Fibroblast of mammary gland (primary cell): ENCODE data around the gene TTYH3.
"Not testable (repeated sequence)": the region's sequence is repeated elsewhere in the genome, so short reads cannot be mapped to it uniquely, and the experiment has no call there.

Source experiments
- DNase-seq: peaks from one replicate; pipeline ENCODE4 v3.0.0-alpha.2; 2010; ENCODE audit warnings: low read depth
- H3K4me3 ChIP-seq: 2 replicates; pipeline ENCODE4 v1.5.1; 2011; ENCODE audit warnings: low read depth, mild to moderate bottlenecking, low read length, moderate library complexity; ENCODE audit not compliant: control insufficient read depth
- CTCF ChIP-seq: conservative IDR thresholded peaks from 2 replicates; pipeline ENCODE4 v1.5.1; 2011; ENCODE audit warnings: low read depth, low read length, inconsistent platforms; ENCODE audit not compliant: control insufficient read depth, insufficient read depth

Gene TTYH3

GRCh38 chr7:2687881-2688318 lies 56.1 kb downstream of the TTYH3 start, which contains the start of gene AMZ1:
Gene AMZ1, plus strand, starts transcription at chr7:2688202. Its CDS starts 12,250 bp downstream, at chr7:2700452.
- no peak within 1 kb of the TSS for H3K4me3 ChIP-seq
- TF ChIP-seq CTCF = no peak
- no peak for DNase-seq

GRCh38 chr7:2688409-2689342 lies 56.9 kb downstream of the TTYH3 start:
- DNase-seq = no peak
- no peak overlapping the region for H3K4me3 ChIP-seq
- no peak for TF ChIP-seq CTCF

GRCh38 chr7:2689343-2689847 lies 57.6 kb downstream of the TTYH3 start:
- H3K4me3 ChIP-seq = no peak overlapping the region
- no peak for TF ChIP-seq CTCF
- DNase-seq = no peak

GRCh38 chr7:2689951-2690705 lies 58.3 kb downstream of the TTYH3 start:
- peak; percentile 15 for DNase-seq
- TF ChIP-seq CTCF = no peak
- H3K4me3 ChIP-seq = no peak overlapping the region

GRCh38 chr7:2691011-2691707 lies 59.4 kb downstream of the TTYH3 start:
- TF ChIP-seq CTCF = no peak
- H3K4me3 ChIP-seq = no peak overlapping the region
- DNase-seq = no peak

- H3K4me3 ChIP-seq, DNase-seq: not testable (repeated sequence)
These were observed 60.2 kb downstream of the TTYH3 start for GRCh38 chr7:2691932-2692439.

- H3K4me3 ChIP-seq = no peak overlapping the region
- no peak for DNase-seq
These were observed 60.8 kb downstream of the TTYH3 start for GRCh38 chr7:2692543-2692942.

GRCh38 chr7:2693420-2694121 lies 61.8 kb downstream of the TTYH3 start:
- DNase-seq, H3K4me3 ChIP-seq: not testable (repeated sequence)

More at GRCh38 chr7:2692543-2692942, 60.8 kb downstream of the TTYH3 start:
- no peak for TF ChIP-seq CTCF

GRCh38 chr7:2694122-2694436 lies 62.3 kb downstream of the TTYH3 start:
- not testable (repeated sequence) for DNase-seq, H3K4me3 ChIP-seq
